GM21786 (cell line): Measurements from ENCODE around the gene FLRT1.

Experiments
- ATAC-seq: cut with Tn5 transposase; IDR thresholded peaks from one replicate; pipeline ENCODE4 v1.9.1; 2021; ENCODE audit not compliant: unreplicated experiment

Gene FLRT1

GRCh38 chr11:64022125-64022784 lies 13.5 kb upstream of the FLRT1 start:
- no peak for ATAC-seq

GRCh38 chr11:64023712-64024710 lies 11.7 kb upstream of the FLRT1 start:
- ATAC-seq, result no peak

- no peak for ATAC-seq
Measured at GRCh38 chr11:64025205-64025604, 10.5 kb upstream of the FLRT1 start.

GRCh38 chr11:64026575-64027205 lies 9.0 kb upstream of the FLRT1 start:
- no peak for ATAC-seq

GRCh38 chr11:64027651-64028397 lies 7.9 kb upstream of the FLRT1 start:
- no peak for ATAC-seq

- ATAC-seq, result no peak
Measured at GRCh38 chr11:64028398-64029115, 7.2 kb upstream of the FLRT1 start.

- ATAC-seq, result no peak
Measured at GRCh38 chr11:64029773-64030172, 6.0 kb upstream of the FLRT1 start.

- no peak for ATAC-seq
Measured at GRCh38 chr11:64031001-64031400, 4.7 kb upstream of the FLRT1 start.

- no peak for ATAC-seq
Measured at GRCh38 chr11:64032050-64032449, 3.7 kb upstream of the FLRT1 start.

GRCh38 chr11:64034411-64034811 lies 1.3 kb upstream of the FLRT1 start:
- ATAC-seq, result no peak

GRCh38 chr11:64035081-64035524 lies 628 bp upstream of the FLRT1 start:
- ATAC-seq, result no peak

GRCh38 chr11:64036087-64037026 lies 626 bp downstream of the FLRT1 start:
- no peak for ATAC-seq

GRCh38 chr11:64037027-64037634 lies 1.4 kb downstream of the FLRT1 start:
- no peak for ATAC-seq

- ATAC-seq, result no peak
Measured at GRCh38 chr11:64038500-64038899, 2.8 kb downstream of the FLRT1 start.

GRCh38 chr11:64039012-64039665 lies 3.4 kb downstream of the FLRT1 start:
- no peak for ATAC-seq

GRCh38 chr11:64040684-64041322 lies 5.1 kb downstream of the FLRT1 start:
- ATAC-seq, result no peak

GRCh38 chr11:64041846-64042245 lies 6.1 kb downstream of the FLRT1 start:
- no peak for ATAC-seq

- no peak for ATAC-seq
Measured at GRCh38 chr11:64042301-64042700, 6.6 kb downstream of the FLRT1 start.
